Measurements from ENCODE around the gene VPS13D. TPM values are rescaled to one million over a fixed set of nuclear protein-coding genes. Genes with fewer than 3 reads are reported as not detected.

Gene VPS13D
- total RNA-seq, 1 donor from 2014 or later, result 77.8 TPM

DNA sequence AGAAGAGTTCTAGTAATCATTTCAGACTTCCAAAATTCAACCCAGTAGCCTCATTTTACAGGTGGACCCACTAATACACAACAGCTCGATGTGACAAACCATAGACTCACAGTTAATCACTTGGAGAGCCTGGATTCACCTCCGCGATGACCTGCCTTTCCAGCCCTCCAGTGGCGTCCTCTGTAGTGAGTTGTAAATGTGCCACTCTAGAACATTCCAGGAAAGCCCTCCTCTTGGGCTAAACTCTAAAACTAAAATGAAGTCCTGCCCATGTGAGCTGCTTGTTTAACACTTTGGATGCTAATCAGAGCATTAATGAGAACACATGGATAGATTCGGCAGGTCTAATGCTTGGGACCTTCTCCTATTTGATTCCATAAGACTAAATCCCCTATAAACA is 247.5 kb downstream of the VPS13D start:
- peaks cover 94% of the 10 kb centered on the region for H3K4me1 Mint-ChIP-seq
- no peak overlapping the region for H3K4me3 Mint-ChIP-seq
- TF ChIP-seq, protein P1, sequence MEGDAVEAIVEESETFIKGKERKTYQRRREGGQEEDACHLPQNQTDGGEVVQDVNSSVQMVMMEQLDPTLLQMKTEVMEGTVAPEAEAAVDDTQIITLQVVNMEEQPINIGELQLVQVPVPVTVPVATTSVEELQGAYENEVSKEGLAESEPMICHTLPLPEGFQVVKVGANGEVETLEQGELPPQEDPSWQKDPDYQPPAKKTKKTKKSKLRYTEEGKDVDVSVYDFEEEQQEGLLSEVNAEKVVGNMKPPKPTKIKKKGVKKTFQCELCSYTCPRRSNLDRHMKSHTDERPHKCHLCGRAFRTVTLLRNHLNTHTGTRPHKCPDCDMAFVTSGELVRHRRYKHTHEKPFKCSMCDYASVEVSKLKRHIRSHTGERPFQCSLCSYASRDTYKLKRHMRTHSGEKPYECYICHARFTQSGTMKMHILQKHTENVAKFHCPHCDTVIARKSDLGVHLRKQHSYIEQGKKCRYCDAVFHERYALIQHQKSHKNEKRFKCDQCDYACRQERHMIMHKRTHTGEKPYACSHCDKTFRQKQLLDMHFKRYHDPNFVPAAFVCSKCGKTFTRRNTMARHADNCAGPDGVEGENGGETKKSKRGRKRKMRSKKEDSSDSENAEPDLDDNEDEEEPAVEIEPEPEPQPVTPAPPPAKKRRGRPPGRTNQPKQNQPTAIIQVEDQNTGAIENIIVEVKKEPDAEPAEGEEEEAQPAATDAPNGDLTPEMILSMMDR (IDR thresholded peaks at IDR 0.05; ENCODE audit: unreplicated experiment), result no peak
- no peaks in the 10 kb centered on the region for H3K9me3 Mint-ChIP-seq
- H3K36me3 Mint-ChIP-seq, result peaks cover 5% of the 10 kb centered on the region
- H3K27me3 Mint-ChIP-seq (ENCODE audit: low read depth), result no peaks in the 10 kb centered on the region
- DNase-seq (ENCODE audit: low spot score in 2 of 2, unreplicated experiment in 2 of 2), result no peak
- peak overlapping the region; percentile 98 for H3K27ac Mint-ChIP-seq

DNA sequence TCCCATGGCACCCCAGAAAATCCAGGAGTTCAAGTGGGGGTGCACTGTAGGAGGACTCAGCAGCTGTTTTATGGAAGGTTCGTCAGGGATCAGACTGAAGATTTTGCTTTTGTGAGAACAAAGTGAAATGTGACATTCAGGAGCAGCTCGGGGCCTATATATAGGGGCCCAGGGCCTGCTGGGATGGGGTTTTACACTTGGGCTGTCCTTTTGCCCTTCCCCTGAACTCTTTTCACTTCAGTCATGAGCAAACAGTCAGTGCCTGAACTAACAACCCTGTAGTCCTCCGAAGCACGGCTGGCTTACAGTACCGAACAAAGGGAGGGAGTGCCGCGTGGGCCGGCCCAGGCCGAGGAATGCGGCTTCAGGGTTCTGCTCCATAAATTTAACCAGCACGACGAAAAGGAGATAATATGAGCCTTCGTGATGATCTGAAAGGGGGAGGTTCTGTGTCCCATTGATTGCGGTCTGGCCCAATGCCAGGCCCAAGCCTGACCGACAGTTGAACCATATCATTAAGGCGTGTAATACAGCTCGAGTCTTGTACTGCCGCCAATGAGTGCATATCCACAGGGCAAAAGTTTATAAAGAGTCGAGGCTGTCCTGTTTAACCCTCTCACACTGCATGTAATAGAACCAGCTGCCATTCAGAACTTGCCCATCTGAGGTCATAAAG is 248.2 kb downstream of the VPS13D start:
- Mint-ChIP-seq H3K9me3 (no peaks in the 10 kb centered on the region), H3K4me1 (peaks cover 91% of the 10 kb centered on the region), H3K4me3 (no peak overlapping the region), H3K27ac (peak overlapping the region; percentile 98), H3K27me3 (ENCODE audit: low read depth) (no peaks in the 10 kb centered on the region), H3K36me3 (peaks cover 5% of the 10 kb centered on the region)
- TF ChIP-seq, protein P1 (IDR thresholded peaks at IDR 0.05; ENCODE audit: unreplicated experiment), result no peak
- DNase-seq (ENCODE audit: low spot score in 2 of 2, unreplicated experiment in 2 of 2), result peak; percentile 85 to 93

DNA sequence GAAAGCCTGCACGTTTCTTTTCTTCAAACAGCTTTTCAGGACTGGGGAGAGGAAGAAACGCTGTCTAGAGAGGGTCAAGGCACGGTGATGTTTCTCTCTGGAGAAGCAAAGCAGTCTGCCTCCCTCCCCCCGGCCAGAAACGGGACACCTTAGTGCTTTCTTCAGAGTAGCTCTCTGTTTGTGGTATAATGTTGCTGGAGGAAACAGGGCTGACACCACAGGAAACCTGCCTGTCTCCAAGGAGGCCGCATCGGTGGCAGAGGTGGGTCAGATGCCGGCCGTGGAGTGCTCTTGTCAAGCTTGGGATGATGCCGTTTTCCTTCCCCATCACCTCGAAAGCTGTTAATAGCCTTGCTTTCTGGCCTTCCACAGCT is 248.8 kb downstream of the VPS13D start:
- Mint-ChIP-seq H3K27ac (peak overlapping the region; percentile 98), H3K4me1 (peaks cover 90% of the 10 kb centered on the region), H3K36me3 (peaks cover 8% of the 10 kb centered on the region), H3K9me3 (no peaks in the 10 kb centered on the region), H3K27me3 (ENCODE audit: low read depth) (no peaks in the 10 kb centered on the region), H3K4me3 (peak overlapping the region; percentile 14)
- TF ChIP-seq, protein P1 (IDR thresholded peaks at IDR 0.05; ENCODE audit: unreplicated experiment), result no peak
- peak in 1 of 2 experiments; percentile 52 for DNase-seq (ENCODE audit: low spot score in 2 of 2, unreplicated experiment in 2 of 2)

DNA sequence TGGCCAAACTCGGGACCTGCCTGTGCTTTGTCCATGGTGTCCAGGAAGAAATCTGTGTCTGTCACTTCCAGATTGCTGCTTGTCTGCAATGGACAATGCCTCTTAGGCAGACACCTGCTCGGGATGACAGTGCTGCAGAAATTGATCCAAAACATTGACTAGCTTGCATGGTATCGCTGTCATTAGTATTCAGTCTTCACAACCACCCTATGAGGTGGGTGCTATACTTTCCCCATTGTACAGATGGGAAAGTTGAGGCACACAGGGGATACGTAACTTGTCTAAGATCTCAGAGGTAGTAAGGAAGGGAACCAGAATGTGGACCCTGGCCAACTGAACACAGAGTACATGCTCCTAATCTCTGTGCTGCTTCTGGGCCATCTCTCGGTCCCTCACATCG is 249.5 kb downstream of the VPS13D start:
- no peak for DNase-seq (ENCODE audit: low spot score in 2 of 2, unreplicated experiment in 2 of 2)
- Mint-ChIP-seq H3K27ac (peak overlapping the region; percentile 98), H3K4me3 (no peak overlapping the region), H3K4me1 (peaks cover 87% of the 10 kb centered on the region), H3K27me3 (ENCODE audit: low read depth) (no peaks in the 10 kb centered on the region), H3K36me3 (peaks cover 12% of the 10 kb centered on the region), H3K9me3 (no peaks in the 10 kb centered on the region)
- TF ChIP-seq, protein P1 (IDR thresholded peaks at IDR 0.05; ENCODE audit: unreplicated experiment), result no peak

DNA sequence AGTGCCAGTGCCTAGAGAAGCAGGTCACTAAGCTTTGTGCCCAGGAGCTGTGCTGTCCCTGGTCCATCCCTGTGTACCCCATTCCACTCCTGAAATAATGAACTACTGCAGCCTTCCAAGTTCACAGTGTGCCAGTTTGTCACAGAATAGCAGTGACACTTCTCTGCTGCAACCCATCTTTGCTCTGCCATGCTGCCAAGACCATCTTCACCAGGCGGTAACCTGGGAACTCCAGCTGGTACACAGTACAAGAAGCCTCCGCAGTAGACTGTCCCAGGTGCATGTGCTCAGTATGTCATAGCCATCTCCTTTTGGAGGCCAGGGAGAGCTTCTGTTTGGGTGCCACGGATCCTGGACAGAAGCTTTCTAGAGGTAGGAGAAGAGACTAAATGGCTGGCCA is 250.2 kb downstream of the VPS13D start:
- TF ChIP-seq, protein P1 (IDR thresholded peaks at IDR 0.05; ENCODE audit: unreplicated experiment), result no peak
- Mint-ChIP-seq H3K27me3 (ENCODE audit: low read depth) (no peaks in the 10 kb centered on the region), H3K4me3 (no peak overlapping the region), H3K9me3 (no peaks in the 10 kb centered on the region), H3K27ac (peak overlapping the region; percentile 98), H3K36me3 (peaks cover 12% of the 10 kb centered on the region), H3K4me1 (peaks cover 87% of the 10 kb centered on the region)
- DNase-seq (ENCODE audit: low spot score in 2 of 2, unreplicated experiment in 2 of 2), result no peak

Data from mesothelial cell of epicardium (in vitro differentiated cells).